IPS-15b (cell line): ENCODE measurements around the gene LDLRAP1.
"Not testable (repeated sequence)": the region's sequence is repeated elsewhere in the genome, so short reads cannot be mapped to it uniquely, and the experiment has no call there.

Experiments
- H3K27me3 ChIP-seq: one replicate; pipeline ENCODE4 v1.6.1; 2013; ENCODE audit warnings: low read length; ENCODE audit not compliant: control insufficient read depth, insufficient read depth
- H3K36me3 ChIP-seq: one replicate; pipeline ENCODE4 v1.6.1; 2013; ENCODE audit warnings: low read length; ENCODE audit not compliant: control insufficient read depth, insufficient read depth
- H3K4me1 ChIP-seq: one replicate; pipeline ENCODE4 v1.6.1; 2013; ENCODE audit warnings: mild to moderate bottlenecking, low read length; ENCODE audit not compliant: control insufficient read depth, insufficient read depth
- H3K4me3 ChIP-seq: one replicate; pipeline ENCODE4 v1.5.1; 2013; ENCODE audit warnings: low read depth, low read length
- H3K9ac ChIP-seq: one replicate; pipeline ENCODE4 v1.6.1; 2013; ENCODE audit warnings: low read depth, mild to moderate bottlenecking, low read length
- H3K9me3 ChIP-seq: one replicate; pipeline ENCODE4 v1.6.1; 2013; ENCODE audit warnings: mild to moderate bottlenecking, low read length; ENCODE audit not compliant: control insufficient read depth, insufficient read depth

Gene LDLRAP1

GRCh38 chr1:25576459-25577133, 33.2 kb downstream of the LDLRAP1 start:
- Histone ChIP-seq H3K27me3 (no peaks in the 10 kb centered on the region), H3K9ac (no peak overlapping the region), H3K4me3 (no peak overlapping the region), H3K36me3 (no peaks in the 10 kb centered on the region), H3K4me1 (peaks cover 13% of the 10 kb centered on the region), H3K9me3 (no peaks in the 10 kb centered on the region)

DNA sequence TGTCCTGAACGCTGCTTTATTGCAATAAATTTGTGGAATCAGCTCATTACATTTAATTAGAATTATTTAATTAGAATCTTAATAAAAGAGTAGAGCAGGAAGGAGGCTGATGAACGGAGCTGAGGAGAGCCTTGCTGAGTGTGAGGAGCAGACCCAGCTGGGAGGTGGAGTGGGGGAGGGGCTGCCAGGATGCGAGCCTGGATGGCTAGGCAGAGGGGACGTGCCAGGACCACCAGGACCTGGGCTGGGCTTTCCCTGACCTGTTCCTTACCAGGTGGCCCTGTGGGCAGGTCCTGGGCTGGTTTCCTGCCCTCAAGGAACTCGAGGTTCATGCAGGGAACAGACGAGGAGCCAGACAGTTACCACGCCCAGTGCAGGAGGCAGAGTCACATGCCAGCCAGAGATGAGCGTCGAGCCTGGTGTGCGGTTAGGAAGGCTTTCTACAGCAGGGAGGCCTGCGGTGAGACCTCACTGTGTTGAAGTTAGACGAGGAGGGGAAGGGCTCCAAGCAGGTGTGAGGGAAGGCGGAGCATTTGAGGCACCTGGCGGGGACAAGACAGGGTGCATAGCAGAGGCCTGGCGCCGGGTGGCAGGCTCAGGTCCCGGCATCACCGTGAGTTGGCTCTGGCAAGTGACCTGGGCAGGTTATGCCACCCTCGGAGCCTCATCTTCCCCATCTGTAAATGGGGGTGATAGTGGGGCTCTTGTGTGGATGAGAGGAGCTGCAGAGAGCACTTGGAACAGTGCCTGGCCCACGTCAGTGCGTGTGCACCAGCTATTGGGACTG, 33.9 kb downstream of the LDLRAP1 start:
- Histone ChIP-seq H3K9ac (no peak overlapping the region), H3K27me3 (no peaks in the 10 kb centered on the region), H3K4me1 (peaks cover 14% of the 10 kb centered on the region), H3K9me3 (no peaks in the 10 kb centered on the region), H3K36me3 (no peaks in the 10 kb centered on the region), H3K4me3 (no peak overlapping the region)

- no peak overlapping the region for H3K9ac ChIP-seq
- H3K27me3 ChIP-seq: no peaks in the 10 kb centered on the region
- H3K9me3 ChIP-seq: no peaks in the 10 kb centered on the region
- no peak overlapping the region for H3K4me3 ChIP-seq
- no peaks in the 10 kb centered on the region for H3K36me3 ChIP-seq
- H3K4me1 ChIP-seq: peaks cover 9% of the 10 kb centered on the region
These were observed 36.2 kb downstream of the LDLRAP1 start for GRCh38 chr1:25579292-25580252.

- H3K27me3 ChIP-seq: no peaks in the 10 kb centered on the region
- H3K4me3 ChIP-seq: no peak overlapping the region
- H3K36me3 ChIP-seq: no peaks in the 10 kb centered on the region
- no peaks in the 10 kb centered on the region for H3K9me3 ChIP-seq
- no peak overlapping the region for H3K9ac ChIP-seq
- H3K4me1 ChIP-seq: peaks cover 13% of the 10 kb centered on the region
These were observed 37.5 kb downstream of the LDLRAP1 start for GRCh38 chr1:25580927-25581326.

GRCh38 chr1:25581764-25582163, 38.4 kb downstream of the LDLRAP1 start:
- Histone ChIP-seq H3K4me3 (no peak overlapping the region), H3K9me3 (no peaks in the 10 kb centered on the region), H3K36me3 (no peaks in the 10 kb centered on the region), H3K4me1 (peaks cover 18% of the 10 kb centered on the region), H3K27me3 (no peaks in the 10 kb centered on the region), H3K9ac (no peak overlapping the region)

DNA sequence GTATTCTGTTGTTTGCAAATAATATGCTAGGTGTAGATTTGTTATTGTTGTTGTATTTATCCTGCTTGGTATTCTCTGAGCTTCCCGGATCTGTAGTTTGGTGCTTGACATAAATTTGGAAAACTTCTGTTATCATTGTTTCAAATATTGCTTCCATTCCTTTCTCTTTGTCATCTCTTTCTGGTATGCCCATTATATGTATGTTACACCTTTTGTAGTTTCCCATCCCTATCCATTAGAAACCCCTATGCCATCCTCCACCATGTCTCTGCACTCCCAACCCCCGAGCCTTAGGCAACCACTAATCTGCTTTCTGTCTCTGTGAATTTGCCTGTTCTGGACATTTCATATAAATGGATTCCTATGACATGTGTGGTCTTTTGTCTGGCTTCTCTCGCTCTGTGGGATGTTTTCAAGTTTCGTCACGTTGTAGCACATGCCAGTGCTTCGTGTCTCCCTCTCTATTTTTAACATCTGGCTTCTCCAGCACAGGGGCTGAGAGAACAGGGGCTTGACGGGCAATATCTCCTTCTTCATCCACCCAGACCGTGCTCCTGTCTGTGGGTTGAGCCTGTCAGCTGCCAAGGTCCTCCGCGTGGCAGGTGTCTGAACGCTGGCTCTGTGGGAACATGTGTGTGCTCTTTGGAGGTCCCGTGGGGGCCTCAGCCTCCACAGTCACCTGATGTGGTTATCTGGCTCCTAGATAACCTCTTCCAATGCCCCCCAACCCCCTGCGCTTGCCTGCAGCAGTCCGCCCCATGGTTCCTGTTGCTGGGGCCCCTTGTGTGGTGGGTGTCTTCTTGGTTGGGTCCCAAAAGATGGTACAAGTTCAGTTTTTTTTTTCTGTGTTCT, 40.3 kb downstream of the LDLRAP1 start:
- no peak overlapping the region for H3K9ac ChIP-seq
- H3K4me3 ChIP-seq: no peak overlapping the region
- H3K36me3 ChIP-seq: no peaks in the 10 kb centered on the region
- no peaks in the 10 kb centered on the region for H3K9me3 ChIP-seq
- H3K27me3 ChIP-seq: no peaks in the 10 kb centered on the region
- peaks cover 25% of the 10 kb centered on the region for H3K4me1 ChIP-seq

DNA sequence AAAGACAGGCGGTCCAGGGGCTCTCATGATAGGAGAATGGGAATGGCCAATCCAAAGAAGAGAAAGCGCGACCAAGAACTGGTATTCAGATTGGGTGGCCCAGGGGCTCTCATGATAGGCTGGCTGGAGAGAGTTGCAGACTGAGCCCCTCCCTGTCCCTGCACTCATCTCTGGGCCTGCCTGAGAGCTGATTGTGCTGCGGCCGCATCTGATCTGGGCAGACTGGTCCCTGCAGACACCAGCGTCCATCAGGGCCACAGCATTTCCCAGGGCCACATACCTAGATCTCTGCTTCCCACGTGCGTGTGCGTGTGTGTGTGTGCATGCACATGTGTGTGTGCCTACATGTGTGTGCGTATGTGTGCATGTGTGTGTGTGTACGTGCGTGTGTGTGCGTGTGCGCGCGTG, 42.8 kb downstream of the LDLRAP1 start:
- H3K4me1 ChIP-seq: peaks cover 24% of the 10 kb centered on the region
- no peaks in the 10 kb centered on the region for H3K9me3 ChIP-seq
- no peaks in the 10 kb centered on the region for H3K36me3 ChIP-seq
- no peaks in the 10 kb centered on the region for H3K27me3 ChIP-seq
- H3K9ac ChIP-seq: no peak overlapping the region
- peak overlapping the region; percentile 6 for H3K4me3 ChIP-seq

DNA sequence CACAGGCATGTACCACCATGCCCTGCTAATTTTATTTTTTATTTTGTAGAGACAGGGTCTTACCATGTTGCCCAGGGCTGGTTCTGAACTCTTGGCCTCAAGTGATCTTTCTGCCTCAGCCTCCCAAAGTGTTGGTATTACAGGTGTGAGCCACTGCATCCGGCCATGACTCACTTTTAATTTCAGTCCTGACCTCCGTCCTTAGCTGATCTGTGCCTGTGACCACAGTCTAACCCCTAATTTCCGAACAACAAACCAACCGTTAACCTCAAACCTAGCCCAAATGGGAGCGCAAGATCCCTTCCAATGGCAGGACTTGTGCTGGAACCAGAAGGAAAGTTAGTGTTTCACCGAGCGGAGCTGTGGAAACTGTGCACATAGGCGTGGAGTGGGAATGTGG, 43.9 kb downstream of the LDLRAP1 start:
- Histone ChIP-seq H3K9ac (no peak overlapping the region), H3K4me1 (peaks cover 21% of the 10 kb centered on the region), H3K4me3 (no peak overlapping the region), H3K9me3 (no peaks in the 10 kb centered on the region), H3K36me3 (no peaks in the 10 kb centered on the region), H3K27me3 (no peaks in the 10 kb centered on the region)

GRCh38 chr1:25588224-25588623, 44.8 kb downstream of the LDLRAP1 start:
- peaks cover 21% of the 10 kb centered on the region for H3K4me1 ChIP-seq
- H3K27me3 ChIP-seq, H3K9ac ChIP-seq, H3K4me3 ChIP-seq, H3K36me3 ChIP-seq, H3K9me3 ChIP-seq: not testable (repeated sequence)

DNA sequence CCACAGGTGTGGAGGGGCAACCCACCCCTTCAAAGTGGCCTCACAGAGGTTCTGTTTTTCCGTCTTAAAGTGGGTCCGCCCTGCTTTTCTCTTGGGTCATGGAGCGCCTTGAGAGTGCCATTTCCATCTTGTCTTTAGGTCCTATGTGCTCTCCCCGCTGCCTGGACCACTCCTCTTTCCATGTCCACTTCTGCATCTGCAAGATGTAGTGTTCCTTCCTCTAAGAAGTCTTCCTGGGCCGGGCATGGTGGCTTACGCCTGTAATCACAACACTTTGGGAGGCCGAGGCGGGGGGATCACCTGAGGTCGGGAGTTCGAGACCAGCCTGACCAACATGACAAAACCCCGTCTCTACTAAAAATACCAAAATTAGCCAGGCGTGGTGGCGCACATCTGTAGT, 45.4 kb downstream of the LDLRAP1 start:
- H3K27me3 ChIP-seq, H3K9ac ChIP-seq, H3K36me3 ChIP-seq, H3K9me3 ChIP-seq, H3K4me3 ChIP-seq: not testable (repeated sequence)
- H3K4me1 ChIP-seq: peaks cover 21% of the 10 kb centered on the region
